ENCODE measurements around the gene ADCY3. TPM values are rescaled to one million over a fixed set of nuclear protein-coding genes. Genes with fewer than 3 reads are reported as not detected.

The ADCY3 gene
- total RNA-seq, 1 donor from 2014 or later = 24.5 TPM

DNA sequence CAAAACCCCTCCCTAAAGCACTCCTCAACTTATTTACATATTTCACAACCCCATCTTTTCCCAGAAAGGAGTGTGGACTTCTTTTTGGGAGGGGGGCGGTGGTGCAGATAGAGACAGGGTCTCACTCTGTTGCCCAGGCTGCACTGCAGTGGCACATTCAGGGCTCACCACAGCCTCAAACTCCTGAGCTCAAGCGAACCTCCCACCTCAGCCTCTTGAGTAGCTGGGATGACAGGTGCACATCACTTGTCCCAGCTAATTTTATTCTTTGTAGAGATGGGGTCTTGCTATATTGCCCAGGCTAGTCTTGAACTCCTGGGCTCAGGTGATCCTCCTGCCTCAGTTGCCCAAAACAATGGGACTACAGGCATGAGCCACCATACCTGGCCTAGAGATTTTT, 44.1 kb downstream of the ADCY3 start:
- DNase-seq (ENCODE audit: low read depth in 2 of 2) = no peak

DNA sequence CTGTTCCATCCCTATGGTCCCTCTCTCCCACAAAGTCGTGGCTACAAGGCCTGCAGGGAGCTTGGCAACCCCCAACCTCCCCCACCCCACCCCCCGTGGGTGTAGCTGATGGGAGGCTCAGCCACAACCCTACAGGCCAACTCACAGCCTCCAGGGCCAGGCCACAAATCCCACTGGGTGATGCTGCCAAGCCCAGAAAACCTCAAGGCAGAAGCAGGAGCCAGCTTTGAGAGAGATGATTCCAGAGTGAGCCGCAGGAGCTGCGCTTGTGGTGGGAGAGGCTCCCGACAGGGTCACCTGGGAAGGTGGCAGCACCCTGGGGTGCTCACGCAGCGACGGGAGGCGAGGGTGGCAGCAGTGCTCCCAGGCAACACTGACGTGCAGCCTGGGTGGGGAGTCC, 44.8 kb downstream of the ADCY3 start:
- DNase-seq (ENCODE audit: low read depth in 2 of 2) = no peak

DNA sequence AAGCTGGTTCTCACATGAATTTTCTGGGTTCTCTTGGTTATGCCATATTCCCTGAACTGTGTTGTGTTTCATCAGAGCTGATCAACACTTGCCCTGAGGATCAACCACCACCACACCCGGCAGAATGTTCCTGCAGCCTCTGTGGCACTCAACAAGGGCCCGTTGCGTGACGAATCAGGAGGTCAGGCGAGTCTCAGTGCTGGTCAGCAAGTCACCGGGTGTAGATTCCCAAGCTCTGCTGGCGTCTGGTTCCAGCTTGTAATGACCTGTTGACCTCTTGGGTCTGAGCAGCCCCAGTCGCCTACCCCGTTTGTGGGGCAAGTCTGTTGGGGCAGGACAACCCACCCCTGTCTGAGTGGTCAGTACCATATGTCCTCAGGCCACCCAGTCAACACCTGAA, 46.0 kb downstream of the ADCY3 start:
- DNase-seq (ENCODE audit: low read depth in 2 of 2) = no peak

DNA sequence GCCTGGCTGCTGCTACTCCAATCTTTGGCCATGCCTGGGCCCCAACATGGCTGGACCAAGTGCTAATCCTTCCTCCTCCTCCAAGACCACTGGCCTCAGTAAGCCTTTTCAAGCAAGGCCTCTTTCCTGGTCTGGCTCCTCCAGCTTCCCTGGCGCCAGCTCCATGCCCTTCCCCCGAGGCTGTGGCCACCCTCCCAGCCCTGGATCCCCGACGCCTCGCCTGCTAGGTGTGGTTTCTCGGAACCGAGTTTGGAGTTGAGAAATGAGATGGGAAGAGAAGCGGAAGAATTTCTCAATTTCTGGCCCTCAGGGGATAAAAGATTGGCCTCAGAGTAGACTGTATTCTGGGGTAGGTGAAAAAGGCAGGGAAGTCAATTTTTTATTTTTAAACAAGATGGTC, 46.4 kb downstream of the ADCY3 start:
- no peak for DNase-seq (ENCODE audit: low read depth in 2 of 2)

DNA sequence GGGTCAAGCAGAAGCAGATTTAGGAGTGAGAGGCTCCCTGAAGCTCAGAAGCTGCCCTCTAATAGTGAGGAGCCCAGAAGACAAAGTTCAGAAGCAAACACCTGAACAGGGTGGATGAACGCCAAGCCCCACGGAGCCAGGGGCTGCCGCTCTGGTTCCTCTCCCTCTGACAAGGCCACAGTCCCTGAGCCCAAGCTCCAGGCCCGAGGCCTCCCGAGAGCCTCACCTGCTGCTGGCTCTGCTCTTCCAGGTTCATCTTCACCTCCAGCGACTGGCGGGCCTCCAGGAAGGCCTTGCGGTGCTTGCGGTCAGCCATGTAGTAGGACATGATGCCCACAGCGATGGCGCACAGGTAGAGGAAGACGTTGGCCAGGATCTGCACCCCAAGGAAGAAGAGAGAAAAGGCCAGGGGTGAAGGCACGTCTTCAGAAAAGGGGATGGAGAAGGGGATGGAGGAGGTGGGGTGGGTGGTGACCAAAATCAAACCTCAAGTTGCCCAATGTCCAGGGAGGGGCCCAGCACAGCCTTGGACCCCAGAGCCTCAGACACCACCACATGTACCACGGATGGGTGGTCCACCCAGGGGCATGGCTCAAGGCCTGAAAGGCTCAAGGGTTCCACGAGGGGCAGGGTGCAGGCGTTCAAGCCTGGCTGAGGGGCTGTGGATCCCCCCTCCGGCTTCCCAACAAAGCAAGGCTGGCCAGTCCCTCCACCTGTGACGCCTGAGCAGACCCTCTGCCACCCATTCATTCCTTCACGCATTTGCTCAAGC, 47.5 kb downstream of the ADCY3 start:
- no peak for DNase-seq (ENCODE audit: low read depth in 2 of 2)

DNA sequence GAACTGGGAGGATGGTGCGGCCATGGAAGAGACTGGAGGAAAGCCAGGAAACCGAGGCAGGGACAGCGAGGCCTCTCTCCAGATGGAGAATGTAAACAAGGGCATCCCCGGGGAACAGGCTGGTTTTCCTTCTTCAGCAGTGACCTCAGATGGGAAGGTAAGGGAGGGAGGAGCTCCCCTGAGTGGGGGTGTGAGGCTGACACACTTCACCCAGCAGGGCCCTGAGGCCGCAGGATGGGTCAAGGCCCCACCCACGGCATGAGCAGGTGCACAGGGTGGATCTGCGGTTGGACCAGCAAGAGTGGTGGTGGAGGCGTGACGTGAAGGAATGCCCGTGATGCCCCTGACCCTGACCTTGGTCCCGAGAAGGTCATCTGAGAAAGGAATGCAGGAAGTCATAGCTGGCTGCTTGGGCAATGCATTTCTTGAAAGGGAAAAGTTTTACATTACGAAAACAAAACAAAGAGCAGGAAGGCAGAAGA, 48.1 kb downstream of the ADCY3 start:
- DNase-seq (ENCODE audit: low read depth in 2 of 2) = peak in 1 of 2 donors; percentile 29

DNA sequence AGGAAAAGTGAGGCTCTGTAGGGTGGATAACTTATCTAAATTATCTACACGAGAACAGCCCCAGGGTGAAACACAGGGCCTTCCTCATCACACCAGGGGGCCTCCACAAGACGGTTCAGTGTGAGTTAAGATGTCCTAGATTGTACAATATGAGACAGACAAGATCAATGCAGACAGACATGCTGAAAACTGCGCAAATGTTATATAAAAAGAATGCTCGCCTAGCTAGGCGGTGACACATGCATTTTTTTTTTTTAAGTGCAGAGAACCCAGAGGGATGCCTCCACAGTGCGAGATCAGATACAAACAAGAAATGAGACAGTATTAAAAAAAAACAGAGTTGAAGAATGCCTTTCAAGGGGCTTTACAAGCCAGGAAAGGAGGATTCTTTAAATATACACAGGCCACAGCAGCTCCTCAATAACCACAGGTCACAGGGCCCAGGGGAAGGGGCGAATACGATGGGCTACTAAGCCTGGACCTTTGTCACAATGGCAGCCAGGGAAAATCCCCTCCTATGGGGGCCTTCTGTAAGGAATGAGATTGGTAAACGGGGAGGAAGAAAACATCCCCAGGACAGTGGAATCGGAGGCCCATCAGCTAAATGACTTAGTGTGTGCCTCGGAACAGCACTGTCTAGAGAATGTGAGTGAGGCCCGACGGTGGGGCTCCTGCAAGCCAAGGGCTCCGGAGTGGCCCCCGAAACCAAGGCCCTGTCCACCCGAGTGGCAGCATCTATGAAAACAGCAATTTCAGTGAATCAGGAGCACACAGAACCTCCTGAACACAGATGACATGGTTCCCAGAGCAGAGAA, 48.9 kb downstream of the ADCY3 start:
- DNase-seq (ENCODE audit: low read depth in 2 of 2) = no peak

DNA sequence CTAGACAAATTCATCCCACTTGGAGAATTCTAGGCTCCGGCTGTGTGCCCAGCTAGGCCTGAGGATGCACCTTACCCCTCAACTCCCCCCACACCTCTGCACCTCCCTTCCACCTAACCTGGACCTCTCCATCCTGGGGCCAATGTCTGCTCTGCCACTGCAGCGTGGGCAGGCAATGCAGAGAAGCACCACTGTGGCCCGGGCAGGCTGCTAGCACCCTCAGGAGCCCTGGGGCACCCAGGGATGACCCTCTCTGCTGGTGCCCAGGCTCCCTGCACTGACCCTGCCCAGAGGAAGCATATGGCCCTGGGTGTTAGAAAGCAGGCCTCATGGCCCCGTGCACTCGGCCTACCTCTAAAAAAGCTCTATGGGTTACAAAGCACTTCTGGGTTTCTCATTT, 49.6 kb downstream of the ADCY3 start:
- DNase-seq (ENCODE audit: low read depth in 2 of 2) = no peak

DNA sequence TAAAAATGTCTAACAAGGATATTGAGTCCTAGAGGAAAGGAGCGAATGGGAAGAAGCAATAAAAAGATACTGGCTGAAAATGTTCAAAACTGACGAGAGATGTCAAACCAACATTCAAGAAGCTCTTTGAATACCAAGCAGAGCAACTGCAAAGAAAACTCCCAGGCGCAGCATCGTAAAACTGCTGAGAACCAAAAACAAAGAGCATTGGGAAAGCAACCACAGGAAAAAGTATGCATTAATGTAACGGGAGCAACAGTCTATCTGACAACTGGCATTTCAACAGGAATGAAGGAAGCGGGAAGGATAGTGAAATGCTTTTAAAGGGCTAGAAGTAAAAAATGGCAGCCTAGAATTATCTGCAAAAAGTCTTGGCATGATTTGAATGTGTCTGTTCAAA, 53.1 kb downstream of the ADCY3 start:
- no peak for DNase-seq (ENCODE audit: low read depth in 2 of 2)

DNA sequence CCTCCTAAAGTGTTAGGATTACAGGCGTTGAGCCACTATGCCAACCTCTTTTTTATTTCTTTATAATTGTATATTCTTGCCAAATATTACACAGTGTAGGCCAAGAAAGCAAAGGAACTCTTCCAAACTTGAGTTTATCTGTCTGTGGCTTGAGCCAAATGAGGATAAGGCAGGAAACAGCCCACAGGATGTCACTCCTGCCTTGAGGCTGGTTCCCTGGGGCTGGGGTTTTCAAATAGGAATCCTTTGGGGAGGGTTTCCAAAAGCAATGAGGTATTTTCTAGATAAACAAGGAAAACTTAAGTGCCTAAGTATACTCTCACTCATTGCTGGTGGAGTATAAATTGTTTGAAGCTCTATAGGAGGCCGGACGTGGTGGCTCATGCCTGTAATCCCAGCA, 56.4 kb downstream of the ADCY3 start:
- no peak for DNase-seq (ENCODE audit: low read depth in 2 of 2)

DNA sequence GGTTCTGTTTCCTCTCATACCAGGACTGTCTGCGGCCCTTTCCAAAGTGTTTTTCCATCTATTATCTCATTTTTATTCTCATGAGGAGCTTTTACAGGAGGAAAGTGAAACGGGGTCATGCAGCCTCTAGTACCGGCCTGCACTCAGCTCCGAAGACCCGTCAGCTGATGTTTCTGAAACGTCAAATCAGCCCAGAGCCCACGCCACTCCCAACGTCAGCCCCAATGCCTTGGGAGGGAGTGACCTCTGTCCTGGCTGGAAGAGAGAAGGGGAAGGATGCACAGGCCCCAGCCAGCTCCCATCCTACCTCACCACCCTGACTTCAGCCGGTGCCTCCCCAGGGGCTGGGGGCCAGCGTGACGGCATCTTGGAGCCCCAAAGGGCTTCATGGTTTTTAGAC, 58.5 kb downstream of the ADCY3 start:
- no peak for DNase-seq (ENCODE audit: low read depth in 2 of 2)

DNA sequence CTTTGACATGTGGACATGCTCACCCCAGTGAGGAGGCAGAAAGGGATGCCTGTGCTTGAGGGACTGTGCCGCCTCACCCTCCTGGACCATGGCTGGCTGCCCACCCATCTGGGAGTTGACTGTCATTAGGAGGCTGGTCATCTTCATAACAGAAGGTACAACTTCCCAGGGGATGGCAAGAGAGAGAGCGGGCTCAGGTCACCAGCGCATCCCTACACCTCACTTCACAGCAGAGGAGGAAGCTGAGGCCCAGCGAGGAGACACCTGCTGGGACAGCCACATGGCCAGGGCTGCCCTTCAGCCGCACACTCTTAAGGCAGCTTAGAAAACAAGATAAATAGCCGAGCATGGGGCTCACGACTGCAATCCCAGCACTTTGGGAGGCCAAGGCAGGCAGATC, 59.4 kb downstream of the ADCY3 start:
- no peak for DNase-seq (ENCODE audit: low read depth in 2 of 2)

DNA sequence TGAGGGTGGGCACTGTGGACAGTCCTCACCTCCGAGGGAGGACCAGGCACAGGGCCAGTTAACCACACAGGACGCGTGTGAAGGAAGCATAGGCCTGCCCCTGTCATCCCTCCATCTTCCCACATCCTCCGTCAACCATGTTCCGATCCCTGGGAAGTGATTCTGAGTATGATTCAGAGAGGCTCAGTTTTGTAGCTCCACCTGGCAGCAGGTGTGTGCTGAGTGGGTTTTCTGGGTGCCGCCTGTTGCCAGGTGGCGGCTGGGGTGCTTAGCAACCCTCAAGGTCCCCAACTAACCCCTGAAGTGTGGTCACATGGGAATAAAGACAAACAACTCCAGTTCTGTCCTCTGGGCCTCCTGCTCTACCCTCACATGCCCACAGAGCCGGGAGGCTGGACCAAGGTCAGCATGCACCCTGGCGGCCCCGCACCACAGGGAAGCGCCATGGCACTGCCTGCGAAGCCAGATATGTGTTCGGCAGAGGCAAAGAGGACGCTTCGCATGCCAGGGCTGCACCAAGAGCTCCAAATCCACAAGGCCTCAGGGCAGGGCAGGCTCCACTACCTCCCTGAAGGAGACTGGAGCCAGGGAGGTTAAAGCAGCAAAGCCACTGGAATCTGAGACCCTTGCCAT, 60.0 kb downstream of the ADCY3 start:
- DNase-seq (ENCODE audit: low read depth in 2 of 2) = no peak

DNA sequence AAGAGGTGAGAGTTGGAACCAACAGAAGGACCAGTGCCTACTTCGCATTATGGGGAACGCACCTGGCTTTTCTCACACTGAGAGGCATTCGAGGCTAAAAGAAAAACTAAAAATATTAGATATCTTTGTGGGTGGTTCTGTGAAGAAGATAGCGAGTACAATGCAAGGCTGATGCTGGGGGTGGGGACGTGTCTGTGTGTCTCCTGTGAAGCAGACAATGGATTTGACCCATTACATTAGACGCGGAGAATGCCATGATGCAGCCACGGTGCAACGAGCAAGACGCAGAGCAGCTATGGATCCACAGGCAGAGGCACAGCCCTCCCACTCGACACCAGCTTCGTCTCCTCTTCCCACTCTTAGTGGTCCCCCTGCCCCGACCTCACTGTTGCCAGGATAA, 61.0 kb downstream of the ADCY3 start:
- DNase-seq (ENCODE audit: low read depth in 2 of 2) = no peak

DNA sequence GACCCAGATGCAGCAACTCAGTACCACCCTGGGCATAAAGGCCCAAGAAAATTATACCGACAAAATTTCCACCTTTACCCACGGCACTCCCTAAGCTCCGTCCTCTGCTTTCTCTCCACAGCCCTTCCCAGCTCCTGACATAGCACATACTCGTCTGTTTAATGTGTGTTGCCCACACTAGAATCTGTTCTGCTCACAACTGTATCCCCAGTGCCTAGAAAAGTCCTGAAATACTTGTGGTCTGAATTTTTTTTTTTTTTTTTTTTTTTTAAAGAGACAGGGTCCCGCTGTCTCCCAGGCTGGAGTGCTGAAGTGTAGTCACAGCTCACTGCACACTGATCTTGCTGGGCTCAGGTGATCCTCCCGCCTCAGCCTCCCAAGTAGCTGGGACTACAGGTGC, 62.3 kb downstream of the ADCY3 start:
- no peak for DNase-seq (ENCODE audit: low read depth in 2 of 2)

DNA sequence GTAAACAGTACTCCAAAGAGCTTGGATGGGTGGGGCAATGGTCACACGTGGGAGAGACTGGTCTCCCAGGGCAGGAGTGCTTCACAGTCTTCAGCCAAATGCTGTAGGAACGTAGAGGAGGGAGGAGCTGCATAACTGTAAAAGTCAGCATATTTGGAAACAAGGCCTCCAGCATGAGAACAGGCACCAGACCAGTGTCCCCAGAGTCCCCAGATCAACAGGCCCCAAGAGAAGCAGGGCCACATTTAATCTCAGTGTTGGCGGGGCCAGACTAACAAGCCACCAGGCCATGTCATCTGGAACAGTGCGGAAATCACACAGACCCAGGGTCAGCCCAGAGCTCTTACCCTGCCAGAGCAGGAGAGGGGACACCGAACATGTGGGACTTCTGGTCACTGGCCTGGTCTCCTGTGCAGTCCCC, 63.2 kb downstream of the ADCY3 start:
- DNase-seq (ENCODE audit: low read depth in 2 of 2) = no peak

DNA sequence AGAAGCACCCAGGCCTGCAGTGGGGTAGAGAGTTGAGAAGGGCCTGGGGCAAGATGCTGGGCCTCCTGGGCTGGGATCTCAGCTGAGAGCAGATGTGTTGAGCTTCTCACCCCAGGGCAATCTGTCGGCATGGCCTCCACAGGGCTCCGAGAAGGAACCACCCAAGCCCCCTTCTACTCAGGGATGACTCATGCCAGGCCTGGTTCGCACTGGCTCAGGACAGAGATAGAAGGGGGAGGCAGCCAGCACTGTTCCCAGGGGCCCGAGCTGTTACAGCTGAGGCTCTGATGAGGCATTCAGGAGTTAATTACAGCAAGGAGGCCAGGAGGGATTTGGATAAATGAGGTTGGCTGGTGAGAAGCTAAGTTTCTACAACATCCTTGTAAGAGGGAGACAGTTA, 64.3 kb downstream of the ADCY3 start:
- no peak for DNase-seq (ENCODE audit: low read depth in 2 of 2)

DNA sequence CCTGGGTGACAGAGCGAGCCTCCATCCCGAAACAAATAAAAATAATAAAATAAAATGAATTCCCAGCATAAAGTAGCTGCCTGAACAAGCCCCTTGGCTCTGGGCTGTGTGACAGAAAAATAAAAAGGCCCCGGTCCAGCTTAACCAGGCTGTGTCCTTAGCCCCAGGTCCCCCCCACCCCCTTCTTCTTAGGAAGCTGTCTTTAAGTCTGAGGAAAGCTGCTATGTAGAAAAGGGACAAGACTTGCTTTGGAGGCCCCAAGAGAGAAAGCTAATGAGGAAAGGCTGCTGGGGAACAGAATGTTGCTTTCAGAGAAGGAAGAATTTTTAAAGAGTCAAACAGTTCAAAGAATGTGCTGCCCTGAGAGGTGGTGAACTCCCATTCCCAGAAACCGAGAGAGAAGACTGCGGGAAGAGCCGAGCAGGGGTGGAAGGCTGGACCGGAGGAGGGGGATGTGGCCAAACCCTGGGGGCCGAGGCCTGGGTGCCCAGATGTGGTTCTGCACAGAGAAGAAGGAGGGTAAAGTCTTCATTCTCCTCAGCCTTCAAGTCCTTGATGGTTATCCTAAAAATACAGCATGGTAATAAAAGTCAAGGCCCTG, 64.9 kb downstream of the ADCY3 start:
- no peak for DNase-seq (ENCODE audit: low read depth in 2 of 2)

DNA sequence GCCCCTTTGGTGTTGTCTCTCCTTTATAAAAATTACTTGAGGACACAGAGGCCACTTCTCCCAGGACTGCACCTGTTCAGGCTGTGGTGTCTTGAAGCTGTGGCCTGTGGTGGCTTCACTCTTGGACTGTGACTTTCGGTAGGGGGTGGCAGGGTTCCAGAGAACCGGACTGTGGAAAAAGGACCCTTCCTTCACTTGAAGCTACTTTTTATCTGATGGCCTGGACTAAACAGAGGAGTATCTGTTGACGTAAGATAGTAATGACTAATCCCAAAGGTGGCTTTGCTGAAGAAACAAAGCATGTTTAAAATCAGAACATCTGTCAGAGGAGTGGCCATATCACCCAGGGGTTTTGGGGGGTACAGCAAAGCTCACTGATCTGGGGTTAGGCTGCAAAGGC, 66.0 kb downstream of the ADCY3 start:
- no peak for DNase-seq (ENCODE audit: low read depth in 2 of 2)

DNA sequence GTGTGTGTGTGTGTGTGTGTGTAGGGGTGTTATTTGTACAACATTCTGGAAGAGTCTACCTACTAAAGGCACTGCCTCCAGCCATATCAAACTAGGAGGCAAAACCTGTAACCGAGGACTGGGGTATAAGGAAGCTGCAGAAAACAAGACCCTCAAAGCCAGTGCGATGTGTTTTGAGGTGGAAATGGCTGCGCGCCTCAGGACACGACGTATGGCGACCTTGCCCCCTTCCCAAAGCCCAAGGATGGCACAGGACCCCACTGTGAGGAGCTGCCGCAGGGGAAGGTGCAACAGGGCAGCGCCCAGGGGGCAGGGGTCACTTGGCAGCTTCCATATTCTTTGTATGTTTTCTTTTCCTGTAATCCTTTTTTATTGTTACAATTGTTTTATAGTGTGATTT, 67.0 kb downstream of the ADCY3 start:
- no peak for DNase-seq (ENCODE audit: low read depth in 2 of 2)

DNA sequence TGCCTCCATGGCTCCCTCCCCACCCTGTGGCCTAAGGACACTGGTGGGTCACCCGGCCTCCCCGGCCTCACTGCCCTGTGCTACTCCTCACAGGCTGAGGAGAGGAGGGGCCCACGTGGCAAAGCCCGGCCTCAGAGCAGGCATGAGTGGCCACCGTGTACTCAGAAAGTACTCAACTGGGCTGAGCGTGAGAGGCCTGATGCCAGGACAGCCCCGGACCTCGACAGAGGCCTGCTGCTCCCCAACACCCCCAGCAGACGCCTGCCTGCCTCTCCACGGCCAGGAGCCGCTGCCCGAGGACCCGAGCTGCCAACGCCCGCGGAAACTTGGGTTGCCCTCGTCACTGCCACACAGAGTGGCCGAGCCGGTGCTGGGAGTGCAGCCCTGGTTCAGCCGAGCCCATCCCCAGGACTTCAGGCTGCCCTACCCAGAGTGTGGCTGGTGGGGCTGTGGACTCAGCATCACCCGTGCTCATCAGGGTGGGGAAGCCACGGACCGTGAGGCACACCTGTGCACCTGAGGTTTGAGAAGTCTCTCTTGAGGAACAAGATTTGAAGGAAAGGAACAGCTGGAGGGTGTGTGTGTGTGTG, 67.5 kb downstream of the ADCY3 start:
- DNase-seq (ENCODE audit: low read depth in 2 of 2) = no peak

DNA sequence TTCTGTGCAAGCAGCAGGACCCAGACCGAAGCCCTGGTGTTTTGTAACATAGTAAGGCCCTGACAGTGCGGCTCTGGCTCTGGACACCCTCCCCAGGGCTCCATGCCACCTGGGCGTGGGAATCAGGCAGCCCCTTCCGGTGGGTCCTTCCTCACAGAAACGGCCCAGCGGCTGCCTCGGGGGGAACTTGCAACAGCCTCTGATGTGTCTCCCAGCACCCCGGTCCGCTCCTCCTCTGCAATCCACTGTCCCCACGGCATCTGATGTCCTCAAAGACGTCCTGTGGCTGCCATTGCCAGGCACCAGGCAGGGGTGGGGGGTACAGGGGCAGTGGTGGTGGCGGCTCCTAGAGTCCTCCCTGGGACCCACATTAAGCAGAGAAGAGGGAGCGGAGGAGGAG, 68.0 kb downstream of the ADCY3 start:
- no peak for DNase-seq (ENCODE audit: low read depth in 2 of 2)

Data from dermis microvascular lymphatic vessel endothelial cell (primary cell).